Hypothalamus (tissue), 51 donors: ENCODE measurements around the gene CRKL.

ENCODE experiments used
- DNase-seq, 51 donors: peaks; one replicate each; lab custom pipeline; 2025; lab: John Stamatoyannopoulos, UW

CRKL gene

GRCh38 chr22:20949698-20950183, 32.5 kb downstream of the CRKL start:
- no peak for DNase-seq

- DNase-seq = no peak
Observed at GRCh38 chr22:20951151-20951931, 34.1 kb downstream of the CRKL start.

GRCh38 chr22:20951932-20952380, 34.7 kb downstream of the CRKL start:
- DNase-seq = no peak

GRCh38 chr22:20952544-20953341, 35.5 kb downstream of the CRKL start:
- no peak for DNase-seq

GRCh38 chr22:20953342-20953608, 36.1 kb downstream of the CRKL start:
- DNase-seq = no peak

- DNase-seq = no peak
Observed at GRCh38 chr22:20953668-20954500, 36.7 kb downstream of the CRKL start.

GRCh38 chr22:20955548-20955947, 38.3 kb downstream of the CRKL start:
- no peak for DNase-seq

GRCh38 chr22:20956258-20957101, 39.3 kb downstream of the CRKL start:
- no peak for DNase-seq

- DNase-seq = peak in 5 of 51 donors; percentile 3 to 36 (median 26)
Observed at GRCh38 chr22:20957102-20957682, 40.0 kb downstream of the CRKL start.

GRCh38 chr22:20957683-20958431, 40.6 kb downstream of the CRKL start:
- DNase-seq = peak in 4 of 51 donors; percentile 23 to 43 (median 30)

- DNase-seq = no peak
Observed at GRCh38 chr22:20959578-20960461, 42.6 kb downstream of the CRKL start.

- DNase-seq = no peak
Observed at GRCh38 chr22:20960609-20961008, 43.4 kb downstream of the CRKL start.

- DNase-seq = no peak
Observed at GRCh38 chr22:20962491-20962945, 45.3 kb downstream of the CRKL start.

- no peak for DNase-seq
Observed at GRCh38 chr22:20963201-20964052, 46.2 kb downstream of the CRKL start.

- DNase-seq = no peak
Observed at GRCh38 chr22:20964090-20964798, 47.0 kb downstream of the CRKL start.

GRCh38 chr22:20964799-20965103, 47.5 kb downstream of the CRKL start:
- DNase-seq = no peak
